ENCODE data around the gene PHACTR3.

The PHACTR3 gene

DNA sequence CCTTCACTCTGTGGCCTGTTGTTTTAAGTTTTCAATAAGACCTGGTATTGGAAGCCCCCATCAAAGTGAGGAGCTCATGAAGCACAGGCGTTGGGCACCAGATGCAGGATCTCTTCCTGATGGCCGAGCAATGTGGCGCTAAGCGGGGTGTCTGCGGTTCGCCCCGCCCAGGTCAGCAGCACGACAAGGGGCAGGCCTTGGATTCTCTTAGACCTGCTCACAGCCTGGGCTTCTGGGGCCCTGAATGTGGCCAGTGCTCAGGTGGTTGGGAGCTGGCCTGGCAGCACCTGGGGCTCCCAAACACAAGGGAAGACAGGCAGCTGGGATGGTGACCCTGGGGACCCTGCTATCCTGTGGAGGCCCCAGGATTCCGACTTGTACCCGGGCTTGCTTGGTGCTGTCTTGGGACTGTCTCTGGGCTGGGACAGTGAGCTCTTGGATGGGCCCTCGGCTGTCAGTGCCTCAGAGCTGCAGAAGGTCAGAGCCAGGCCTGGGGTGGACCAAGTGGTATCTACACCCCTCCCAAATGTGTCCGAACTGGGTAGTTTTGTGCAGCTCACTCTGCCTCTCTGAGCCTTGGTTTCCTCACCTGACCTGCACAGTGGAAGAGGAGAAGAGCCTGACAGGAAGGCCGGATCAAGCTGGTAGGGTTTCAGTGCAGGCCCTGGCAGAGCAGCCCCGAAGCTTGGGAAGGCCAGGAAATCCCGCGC is 69.1 kb downstream of the PHACTR3 start:
- TF ChIP-seq, protein P1, sequence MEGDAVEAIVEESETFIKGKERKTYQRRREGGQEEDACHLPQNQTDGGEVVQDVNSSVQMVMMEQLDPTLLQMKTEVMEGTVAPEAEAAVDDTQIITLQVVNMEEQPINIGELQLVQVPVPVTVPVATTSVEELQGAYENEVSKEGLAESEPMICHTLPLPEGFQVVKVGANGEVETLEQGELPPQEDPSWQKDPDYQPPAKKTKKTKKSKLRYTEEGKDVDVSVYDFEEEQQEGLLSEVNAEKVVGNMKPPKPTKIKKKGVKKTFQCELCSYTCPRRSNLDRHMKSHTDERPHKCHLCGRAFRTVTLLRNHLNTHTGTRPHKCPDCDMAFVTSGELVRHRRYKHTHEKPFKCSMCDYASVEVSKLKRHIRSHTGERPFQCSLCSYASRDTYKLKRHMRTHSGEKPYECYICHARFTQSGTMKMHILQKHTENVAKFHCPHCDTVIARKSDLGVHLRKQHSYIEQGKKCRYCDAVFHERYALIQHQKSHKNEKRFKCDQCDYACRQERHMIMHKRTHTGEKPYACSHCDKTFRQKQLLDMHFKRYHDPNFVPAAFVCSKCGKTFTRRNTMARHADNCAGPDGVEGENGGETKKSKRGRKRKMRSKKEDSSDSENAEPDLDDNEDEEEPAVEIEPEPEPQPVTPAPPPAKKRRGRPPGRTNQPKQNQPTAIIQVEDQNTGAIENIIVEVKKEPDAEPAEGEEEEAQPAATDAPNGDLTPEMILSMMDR (IDR thresholded peaks at IDR 0.05), result no peak
- TF ChIP-seq ZFX (IDR thresholded peaks at IDR 0.05; ENCODE audit: borderline replicate concordance), result no peak
- no peak overlapping the region for H3K27ac ChIP-seq

GRCh38 chr20:59673998-59674445 is 69.7 kb downstream of the PHACTR3 start:
- no peak overlapping the region for H3K27ac ChIP-seq
- TF ChIP-seq, protein P1 (IDR thresholded peaks at IDR 0.05), result no peak
- no peak for TF ChIP-seq ZFX (IDR thresholded peaks at IDR 0.05; ENCODE audit: borderline replicate concordance)

DNA sequence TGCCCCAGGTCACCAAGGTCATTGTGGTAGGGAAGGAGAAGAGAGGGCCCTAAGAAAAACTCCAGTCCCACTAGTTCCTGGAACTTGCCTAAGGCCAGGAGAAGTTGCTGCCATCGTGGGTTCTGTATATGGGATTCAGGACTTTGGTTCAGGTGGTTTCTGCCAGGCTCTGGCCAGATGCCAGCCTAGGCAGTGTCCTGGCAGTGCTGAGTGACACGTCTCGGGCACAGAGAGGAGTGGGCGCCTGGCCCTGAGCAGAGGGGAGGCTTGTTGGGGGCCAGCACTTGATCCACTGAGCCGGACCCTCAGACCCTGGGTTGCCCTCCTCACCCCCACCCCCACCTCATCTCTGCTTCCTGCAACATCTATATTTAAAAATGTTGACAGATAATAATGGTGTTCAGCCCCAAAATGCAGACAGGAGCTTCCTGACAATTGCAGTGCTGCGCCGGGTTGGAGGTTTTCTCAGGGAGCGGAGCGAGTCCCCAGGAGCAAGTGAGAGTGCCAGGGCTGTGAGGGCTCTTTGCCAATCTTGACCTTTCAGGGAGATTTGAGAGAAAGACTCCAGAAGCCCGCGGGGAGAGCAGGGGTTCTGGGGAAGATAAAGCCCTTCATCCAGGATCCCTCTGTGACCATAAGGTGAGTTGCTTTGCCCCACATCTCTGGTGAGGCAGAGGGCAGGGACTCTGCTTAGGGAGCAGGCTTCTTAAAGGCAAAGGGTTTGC is 71.9 kb downstream of the PHACTR3 start:
- TF ChIP-seq, protein P1 (IDR thresholded peaks at IDR 0.05), result no peak
- no peak for TF ChIP-seq ZFX (IDR thresholded peaks at IDR 0.05; ENCODE audit: borderline replicate concordance)
- H3K27ac ChIP-seq, result no peak overlapping the region

- no peak for TF ChIP-seq ZFX (IDR thresholded peaks at IDR 0.05; ENCODE audit: borderline replicate concordance)
- TF ChIP-seq, protein P1 (IDR thresholded peaks at IDR 0.05), result no peak
- no peak overlapping the region for H3K27ac ChIP-seq
Measured at GRCh38 chr20:59676851-59677182, 72.5 kb downstream of the PHACTR3 start.

- H3K27ac ChIP-seq, result no peak overlapping the region
- no peak for TF ChIP-seq ZFX (IDR thresholded peaks at IDR 0.05; ENCODE audit: borderline replicate concordance)
- TF ChIP-seq, protein P1 (IDR thresholded peaks at IDR 0.05), result no peak
Measured at GRCh38 chr20:59677586-59677985, 73.2 kb downstream of the PHACTR3 start.

GRCh38 chr20:59678288-59678687 is 73.9 kb downstream of the PHACTR3 start:
- H3K27ac ChIP-seq, result no peak overlapping the region

More at GRCh38 chr20:59678288-59678687, 73.9 kb downstream of the PHACTR3 start:
- TF ChIP-seq ZFX (IDR thresholded peaks at IDR 0.05; ENCODE audit: borderline replicate concordance), result no peak
- TF ChIP-seq, protein P1 (IDR thresholded peaks at IDR 0.05), result no peak
